HG02943 (cell line): ENCODE results near the gene ITGB8.
A peak's percentile ranks its signal among the peaks of the same experiment; 100 is the strongest.
"Not testable (repeated sequence)": the region's sequence is repeated elsewhere in the genome, so short reads cannot be mapped to it uniquely, and the experiment has no call there.

Experiments
- ATAC-seq: cut with Tn5 transposase; IDR thresholded peaks from one replicate; pipeline ENCODE4 v1.9.1; 2021; ENCODE audit warnings: mild to moderate bottlenecking, low read depth, moderate library complexity; ENCODE audit not compliant: unreplicated experiment

The ITGB8 gene

DNA sequence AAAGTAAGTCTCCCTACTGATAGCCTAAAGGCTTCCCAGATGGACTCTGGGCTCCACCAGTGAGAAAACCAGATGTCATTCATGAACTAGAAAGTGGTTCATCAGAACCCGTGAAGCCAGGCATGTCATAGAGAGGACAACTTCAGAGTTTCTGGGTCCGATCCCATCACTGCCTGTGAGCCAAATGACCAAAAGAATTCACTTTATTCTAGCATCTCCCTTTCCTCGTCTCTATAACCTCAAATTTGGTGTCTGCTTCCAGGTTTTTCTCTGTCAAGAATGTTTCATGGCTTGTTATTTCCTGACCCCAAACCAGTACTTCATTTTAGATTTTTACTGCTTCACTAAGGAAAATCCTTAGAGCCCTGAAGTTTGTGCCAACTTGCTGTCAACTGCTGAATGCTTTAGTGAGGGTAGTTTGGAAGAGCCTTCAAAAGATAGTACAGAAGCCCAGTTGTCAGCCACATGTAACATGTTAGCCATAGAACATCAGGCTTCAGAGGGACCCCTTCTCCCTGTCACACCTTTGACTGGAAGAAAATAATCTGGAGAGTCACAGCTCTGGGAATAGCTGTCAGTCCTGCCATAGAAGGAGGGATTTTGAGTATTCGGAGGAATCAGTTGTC is 34.0 kb downstream of the ITGB8 start:
- ATAC-seq, result no peak

- no peak for ATAC-seq
Measured at GRCh38 chr7:20365486-20365885, 34.8 kb downstream of the ITGB8 start.

- no peak for ATAC-seq
Measured at GRCh38 chr7:20374399-20374798, 43.7 kb downstream of the ITGB8 start.

DNA sequence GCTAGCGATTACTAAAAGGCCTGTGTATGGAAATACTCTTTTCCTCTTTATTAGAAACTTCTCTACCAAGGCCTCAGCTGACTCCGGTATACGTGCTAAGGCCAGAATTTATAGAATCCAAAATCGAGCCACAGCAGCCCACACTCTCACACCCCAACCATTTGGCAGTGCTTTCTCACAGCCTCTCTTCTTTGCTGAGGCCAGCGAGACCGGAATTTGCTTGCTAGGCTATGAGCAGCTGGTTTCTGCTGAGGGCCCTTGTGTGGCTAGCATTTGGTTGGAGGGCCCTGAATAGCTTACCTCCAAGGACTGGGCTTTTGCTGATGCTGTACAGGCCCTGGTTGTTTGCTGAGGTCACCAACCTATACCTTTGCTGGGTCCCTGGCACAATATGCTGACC is 46.1 kb downstream of the ITGB8 start:
- ATAC-seq, result no peak

- ATAC-seq, result no peak
Measured at GRCh38 chr7:20381406-20382034, 50.8 kb downstream of the ITGB8 start.

GRCh38 chr7:20383351-20383750 is 52.7 kb downstream of the ITGB8 start:
- no peak for ATAC-seq

DNA sequence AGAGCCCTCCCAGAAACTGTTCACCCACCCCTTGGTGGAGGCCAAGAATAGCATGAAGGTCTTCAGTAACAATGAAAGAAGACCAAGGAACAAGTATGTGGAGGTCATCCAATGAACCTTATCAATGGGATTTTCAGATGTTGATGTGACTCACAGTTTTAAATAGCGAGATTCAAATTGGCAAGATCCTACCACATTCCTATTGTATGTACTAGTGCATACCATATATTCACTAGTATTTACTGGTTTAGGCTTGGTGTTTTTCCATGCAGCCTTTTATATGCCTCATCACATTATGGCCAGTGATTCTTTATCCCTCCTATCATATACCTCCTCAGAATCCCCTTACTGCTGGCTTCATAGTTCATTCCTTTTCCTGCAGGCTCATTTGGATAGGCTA is 54.4 kb downstream of the ITGB8 start:
- no peak for ATAC-seq

- no peak for ATAC-seq
Measured at GRCh38 chr7:20388084-20388483, 57.4 kb downstream of the ITGB8 start.

DNA sequence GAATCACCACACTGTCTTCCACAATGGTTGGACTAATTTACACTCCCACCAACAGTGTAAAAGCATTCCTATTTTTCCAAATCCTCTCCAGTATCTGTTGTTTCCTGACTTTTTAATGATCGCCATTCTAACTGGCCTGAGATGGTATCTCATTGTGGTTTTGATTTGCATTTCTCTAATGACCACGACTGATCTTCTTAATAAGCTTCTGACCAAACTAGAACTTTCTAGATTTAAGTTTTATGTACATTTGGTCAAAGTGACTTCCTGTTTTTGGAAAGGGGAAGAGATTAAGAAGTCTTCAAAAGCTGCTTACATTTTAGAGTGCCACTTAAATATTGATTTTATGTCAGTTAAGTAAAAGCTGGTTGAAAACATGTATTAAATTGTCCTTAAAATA is 58.5 kb downstream of the ITGB8 start:
- not testable (repeated sequence) for ATAC-seq

- no peak for ATAC-seq
Measured at GRCh38 chr7:20393021-20393610, 62.4 kb downstream of the ITGB8 start.

- no peak for ATAC-seq
Measured at GRCh38 chr7:20393616-20394015, 62.9 kb downstream of the ITGB8 start.

- no peak for ATAC-seq
Measured at GRCh38 chr7:20394284-20394683, 63.6 kb downstream of the ITGB8 start.

DNA sequence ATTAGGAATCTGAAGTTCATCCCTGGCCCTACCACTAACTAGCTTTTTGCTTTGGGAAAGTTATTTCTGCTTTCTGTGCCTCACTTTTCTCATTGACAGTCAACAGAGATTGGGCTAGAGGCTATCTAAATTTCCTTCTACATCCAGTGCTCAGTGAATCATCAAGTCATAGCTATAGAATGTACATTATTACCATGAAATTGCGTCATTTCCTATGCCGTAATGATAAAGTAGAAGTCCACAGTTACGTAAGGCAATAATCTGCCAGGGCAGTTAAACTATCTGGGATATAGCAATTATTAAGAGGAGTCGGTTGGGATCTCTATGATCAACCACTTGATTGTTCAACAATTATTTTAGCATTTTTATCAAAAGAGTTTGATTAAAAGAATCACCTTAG is 64.4 kb downstream of the ITGB8 start:
- no peak for ATAC-seq

- ATAC-seq, result peak; percentile 69
Measured at GRCh38 chr7:20395511-20395910, 64.8 kb downstream of the ITGB8 start.

GRCh38 chr7:20399521-20399920 is 68.8 kb downstream of the ITGB8 start:
- ATAC-seq, result no peak

GRCh38 chr7:20401861-20402746 is 71.4 kb downstream of the ITGB8 start:
- ATAC-seq, result no peak

DNA sequence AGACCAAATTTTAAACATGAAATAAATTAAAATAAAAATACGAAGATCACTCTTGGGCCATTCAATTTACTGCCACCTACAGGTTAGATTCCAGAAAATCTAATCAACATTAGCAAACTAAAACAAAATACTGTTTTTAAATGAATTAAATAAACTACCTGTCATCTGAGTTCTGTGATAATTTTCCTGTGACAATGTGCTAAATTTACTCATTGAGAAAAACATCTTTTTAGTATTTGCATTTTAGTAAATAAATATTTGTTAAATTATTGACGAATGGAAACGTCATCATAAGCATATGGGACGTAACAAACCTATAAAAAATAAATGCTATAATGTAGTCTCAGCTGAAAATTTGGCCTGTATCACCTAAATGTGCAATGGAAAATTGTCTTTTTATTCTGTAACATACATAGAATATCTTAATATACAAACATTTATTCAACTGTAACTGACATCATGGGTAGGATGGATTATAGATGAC is 72.1 kb downstream of the ITGB8 start:
- no peak for ATAC-seq

DNA sequence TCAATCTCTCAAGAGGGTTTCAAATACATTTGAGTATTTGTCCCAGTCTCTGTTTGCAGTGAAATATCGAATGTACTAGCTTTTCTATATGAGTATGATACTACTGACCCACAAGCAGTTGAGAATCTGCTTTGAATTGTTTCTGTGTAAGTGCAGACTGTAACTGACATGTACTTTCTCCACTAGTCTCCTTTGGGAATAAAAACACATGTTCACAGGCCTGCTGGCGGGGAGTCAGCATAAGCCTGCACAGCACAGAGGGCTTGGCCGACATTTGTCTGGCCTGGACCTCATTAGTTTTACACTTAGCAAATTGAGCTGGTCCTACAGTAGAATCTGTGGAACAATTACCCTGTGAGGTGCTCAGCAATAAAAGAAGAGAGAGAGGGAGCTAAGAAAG is 72.6 kb downstream of the ITGB8 start:
- ATAC-seq, result no peak

GRCh38 chr7:20404320-20404719 is 73.6 kb downstream of the ITGB8 start:
- no peak for ATAC-seq

DNA sequence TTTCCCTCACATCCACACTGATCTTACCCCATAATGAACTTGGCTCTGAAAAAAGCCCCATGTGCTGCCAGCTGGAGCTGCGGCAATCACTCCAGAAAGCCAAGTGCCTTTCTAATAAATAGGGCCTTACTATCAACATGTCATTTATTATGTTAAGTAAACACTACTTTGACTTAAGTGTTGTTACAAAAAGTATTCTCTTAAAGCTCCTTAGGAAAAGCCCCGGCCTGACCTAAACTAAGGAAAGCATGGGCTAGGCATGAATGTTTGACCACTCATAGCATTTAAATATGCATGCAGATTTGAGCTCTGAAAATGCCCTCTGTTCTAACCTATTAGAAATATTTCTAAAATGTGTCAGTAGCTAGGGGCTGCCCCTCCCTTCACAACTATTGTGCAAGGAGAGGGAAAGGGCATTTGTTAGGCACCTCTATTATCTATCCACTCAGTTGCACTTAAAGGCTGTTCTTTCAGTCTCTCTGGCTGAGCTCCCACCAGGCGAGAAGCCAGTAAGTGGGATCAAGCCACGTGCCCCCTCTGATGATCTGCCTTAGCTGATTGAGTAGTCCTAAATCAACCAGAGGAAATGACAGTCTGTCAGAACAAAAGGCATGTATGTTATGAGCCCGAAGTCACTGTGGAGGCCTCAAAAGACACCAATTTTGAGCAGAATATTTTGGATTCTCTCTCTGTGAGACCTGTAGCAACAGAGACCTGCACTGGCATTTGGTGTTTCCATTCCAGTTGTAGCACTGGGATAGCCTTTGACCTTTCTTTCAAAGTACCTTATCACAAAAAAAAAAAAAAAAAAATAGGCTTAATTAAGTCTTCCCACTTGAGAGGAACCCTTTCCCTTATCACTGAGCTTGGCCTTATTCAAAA is 77.1 kb downstream of the ITGB8 start:
- ATAC-seq, result no peak
